Adrenal gland (tissue), 5 donors: ENCODE data around the gene SPOUT1.

Source experiments
- CTCF ChIP-seq, 6 experiments: fragments of 450-650 bp in 4 of 6; fragments of 200-600 bp in 2 of 6; sonication (generic) in 1 of 6; IDR thresholded peaks; 1 replicate in 5 of 6; 2 replicates in 1 of 6; pipeline versions ENCODE4 v1.5.1 to v1.8.0; 2016 to 2021; ENCODE audit warnings: antibody characterized with exemption in 6 of 6, mild to moderate bottlenecking in 2 of 6, moderate library complexity in 1 of 6
- POLR2A ChIP-seq, 2 donors: fragments of 450-650 bp; IDR thresholded peaks; one replicate each; pipeline ENCODE4 v1.6.1; 2017; ENCODE audit warnings: antibody characterized with exemption in 2 of 2, mild to moderate bottlenecking in 2 of 2, moderate library complexity in 1 of 2
- donor health status: DM: no; HTN: no; CAD: no.

- TF ChIP-seq POLR2A (IDR thresholded peaks at IDR 0.05): peak in 1 of 2 donors; percentile 43
- TF ChIP-seq CTCF (IDR thresholded peaks at IDR 0.05): no peak
Measured at GRCh38 chr9:128829477-128830251, at the start of gene SPOUT1.
